M059J (cell line): ENCODE measurements around the gene MAGEC2. TPM values are rescaled to one million over a fixed set of nuclear protein-coding genes. Genes with fewer than 3 reads are reported as not detected.

Experiments used
- DNase-seq: peaks from one replicate; pipeline ENCODE4 v3.0.0-alpha.2; 2012; ENCODE audit warnings: low read depth
- total RNA-seq: library from RNA; depleted of rRNA; stranded (reverse); fragments of >200 nt; shearing (Covaris generic); gene quantifications from 2 replicates; pipeline ENCODE4 v1.2.3, GENCODE V29; 2014; rRNA removed

The MAGEC2 gene, protein sequence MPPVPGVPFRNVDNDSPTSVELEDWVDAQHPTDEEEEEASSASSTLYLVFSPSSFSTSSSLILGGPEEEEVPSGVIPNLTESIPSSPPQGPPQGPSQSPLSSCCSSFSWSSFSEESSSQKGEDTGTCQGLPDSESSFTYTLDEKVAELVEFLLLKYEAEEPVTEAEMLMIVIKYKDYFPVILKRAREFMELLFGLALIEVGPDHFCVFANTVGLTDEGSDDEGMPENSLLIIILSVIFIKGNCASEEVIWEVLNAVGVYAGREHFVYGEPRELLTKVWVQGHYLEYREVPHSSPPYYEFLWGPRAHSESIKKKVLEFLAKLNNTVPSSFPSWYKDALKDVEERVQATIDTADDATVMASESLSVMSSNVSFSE
- 70.6 and 77.9 TPM in 2 replicates for total RNA-seq

DNA sequence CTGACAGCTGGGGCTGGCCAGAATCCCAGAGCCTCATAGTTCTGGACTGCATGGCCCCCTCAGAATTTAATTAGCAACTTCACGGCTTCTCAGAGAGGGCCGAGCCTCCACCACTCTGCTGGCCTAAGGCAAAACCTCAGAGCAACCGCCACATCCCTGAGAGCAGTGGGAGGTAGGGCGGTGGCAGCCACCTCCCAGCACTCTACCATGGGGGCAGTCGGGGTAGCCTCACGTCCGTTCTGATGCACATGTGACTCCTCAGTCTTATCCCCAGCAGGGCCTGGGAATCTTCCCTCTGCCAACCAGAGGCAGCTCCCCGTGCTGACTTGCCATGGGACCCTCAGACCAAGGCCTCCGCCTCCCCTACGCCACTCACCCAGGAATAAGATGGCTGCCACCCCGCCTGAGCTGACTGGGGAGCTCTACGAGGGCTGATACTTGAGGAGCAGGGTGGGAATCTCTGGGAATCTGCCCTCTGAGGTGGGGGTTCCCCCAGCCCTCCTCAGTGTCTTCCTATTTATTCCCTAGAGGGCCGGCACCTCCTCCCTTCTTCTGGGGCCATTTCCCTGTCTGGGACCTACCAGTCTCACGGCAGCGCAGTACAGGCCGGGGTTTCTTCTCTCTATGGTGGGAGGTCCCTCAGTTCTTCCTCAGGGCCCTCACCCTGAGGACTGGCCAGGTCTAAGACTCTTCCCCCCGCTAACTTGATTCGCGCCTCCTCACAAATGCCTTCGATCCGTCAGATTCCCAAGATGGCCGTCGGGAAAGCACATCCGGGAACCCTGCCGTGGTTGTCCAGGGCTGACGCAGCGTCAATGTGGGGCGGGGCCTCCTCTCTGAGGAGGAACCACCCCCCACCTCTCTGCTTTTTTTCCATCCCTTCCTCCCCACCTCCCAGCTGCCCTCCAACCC lies at the start of gene MAGEC2:
TSS of gene MAGEC2 (minus strand) at position 769 of the 912 bp plus-strand sequence. CDS start 1,303 bp downstream, outside the sequence.
- DNase-seq = peak; percentile 45

DNA sequence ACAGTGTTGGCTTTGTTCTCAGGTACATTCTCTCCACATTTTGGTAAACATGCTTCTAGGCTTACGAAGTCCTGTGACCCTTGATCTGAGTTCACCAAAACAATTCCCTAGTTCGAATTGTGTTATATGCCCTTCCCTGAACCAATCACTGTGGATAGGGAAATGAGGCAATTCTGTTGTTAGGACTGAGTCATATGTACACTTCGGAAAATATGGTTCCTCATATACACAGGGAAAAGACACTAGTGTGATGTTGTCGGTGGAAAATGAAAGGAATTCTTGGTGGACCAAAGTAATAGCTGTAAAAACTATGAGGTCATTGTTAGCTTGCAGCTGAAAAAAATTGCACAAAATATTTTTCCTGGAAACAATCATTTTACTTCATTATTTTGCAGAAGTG lies 46.6 kb upstream of the MAGEC2 start:
- DNase-seq = peak; percentile 25

DNA sequence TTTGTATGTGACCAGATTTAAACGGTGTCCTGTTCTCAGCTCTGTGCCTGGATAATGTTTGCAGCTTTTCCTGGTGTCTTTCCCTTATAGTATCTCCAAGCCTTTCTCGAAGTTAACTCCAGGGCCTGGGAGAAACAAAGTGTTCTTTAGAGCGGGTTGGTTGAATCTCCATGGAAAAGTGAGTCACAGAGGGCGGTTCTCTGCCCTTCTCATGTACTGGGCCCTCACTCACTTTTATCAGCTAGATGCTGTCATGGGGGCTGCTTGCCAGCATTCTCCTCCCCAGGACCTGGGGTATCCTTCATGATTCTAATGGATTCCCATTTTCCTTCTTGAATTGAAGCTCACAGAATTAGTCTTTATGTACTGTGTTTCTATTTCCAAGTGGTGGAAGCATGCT lies 46.1 kb upstream of the MAGEC2 start:
- DNase-seq = peak; percentile 4

DNA sequence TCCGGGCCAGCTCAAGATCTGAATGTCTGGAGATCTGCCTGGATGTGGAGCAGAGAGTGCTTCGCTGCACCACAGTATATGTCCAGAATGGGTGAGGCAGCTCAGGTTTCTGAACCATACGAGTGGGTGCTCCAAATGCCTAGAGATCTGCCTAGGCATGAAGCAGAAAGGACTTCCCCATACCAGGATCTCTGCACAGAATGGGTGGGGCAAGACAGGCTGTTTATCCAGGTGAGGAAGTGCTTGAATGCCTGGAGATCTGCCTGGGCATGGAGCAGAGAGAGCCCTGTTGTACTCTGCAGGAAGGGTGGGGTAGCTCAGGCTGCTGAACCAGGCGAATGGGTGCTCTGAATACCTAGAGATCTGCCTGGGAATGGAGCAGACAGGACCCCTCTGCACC lies 45.4 kb upstream of the MAGEC2 start:
- DNase-seq = no peak

DNA sequence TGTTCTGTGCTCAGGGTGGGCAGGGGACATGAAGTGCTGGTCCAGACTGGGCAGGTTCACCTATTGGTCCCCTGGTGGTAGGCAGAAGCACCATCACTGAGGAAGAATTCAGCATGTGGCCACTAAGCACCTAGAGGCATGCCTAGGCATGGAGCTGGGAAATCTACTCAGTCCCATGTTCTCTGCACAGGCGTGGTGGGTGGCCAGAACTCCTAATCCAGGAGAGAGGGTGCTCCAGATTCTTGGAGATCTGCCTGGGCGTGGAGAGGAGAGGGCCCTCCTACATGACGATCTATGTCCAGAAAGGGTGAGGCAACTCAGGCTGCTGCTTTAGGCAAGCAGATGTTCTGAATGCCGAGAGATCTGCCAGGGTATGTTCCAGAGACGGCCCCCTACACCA lies 44.6 kb upstream of the MAGEC2 start:
- DNase-seq = no peak

DNA sequence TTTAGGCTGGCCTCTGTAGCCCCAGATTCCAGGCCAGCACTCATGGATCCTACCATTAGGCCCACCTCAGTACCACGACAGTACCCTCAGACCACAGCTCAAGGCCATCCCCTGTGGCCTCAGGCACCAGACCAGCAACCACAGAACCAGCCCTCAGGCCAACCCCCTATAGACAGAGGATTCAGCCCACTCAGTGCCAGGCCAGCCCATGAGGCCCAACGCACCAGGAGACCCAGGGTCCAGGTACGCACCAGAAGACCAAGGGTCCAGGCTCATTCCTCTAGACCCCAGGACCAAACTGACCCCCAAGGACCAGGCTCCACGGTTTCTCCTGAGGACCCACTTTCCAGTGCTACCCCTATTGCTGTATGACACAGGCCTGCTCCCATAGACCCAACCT lies 39.5 kb upstream of the MAGEC2 start:
- no peak for DNase-seq

DNA sequence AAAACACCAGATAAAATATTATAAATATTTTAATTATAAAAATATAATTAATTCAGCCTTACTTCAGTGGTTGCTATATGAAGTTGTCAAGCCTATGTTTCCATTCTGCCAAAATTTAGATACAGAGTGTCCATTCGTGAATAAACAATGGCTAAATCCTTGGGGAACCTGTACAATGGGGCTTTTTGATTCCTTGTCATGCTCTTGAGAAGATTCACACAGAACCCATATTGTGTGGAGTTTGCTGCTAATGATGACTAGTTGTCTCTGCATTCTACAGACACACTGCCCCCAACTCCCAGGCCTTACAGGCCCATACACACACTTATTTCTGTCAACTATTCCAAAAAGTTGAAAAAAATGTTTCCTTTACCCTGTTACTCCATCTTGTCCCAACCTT lies 33.4 kb upstream of the MAGEC2 start:
- DNase-seq = no peak

DNA sequence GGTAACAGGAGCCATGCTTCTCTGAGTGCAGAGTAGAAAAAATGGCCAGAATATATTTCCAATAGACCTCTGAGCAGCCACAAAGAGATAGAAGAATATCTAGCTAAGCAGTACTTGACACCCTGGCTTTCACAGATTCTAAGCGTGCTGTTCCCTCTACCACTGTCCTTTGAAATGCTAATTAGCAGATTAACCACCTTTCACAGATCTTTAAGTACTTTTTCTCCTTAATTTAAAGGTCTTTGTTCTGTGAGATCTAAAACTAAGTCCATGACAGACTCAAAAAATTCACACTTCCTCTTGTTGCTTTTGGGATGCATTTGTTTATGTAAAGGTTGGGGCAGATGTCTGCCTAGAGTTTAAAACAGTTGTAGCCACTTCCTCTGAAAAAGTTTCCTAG lies 28.3 kb upstream of the MAGEC2 start:
- DNase-seq = no peak

DNA sequence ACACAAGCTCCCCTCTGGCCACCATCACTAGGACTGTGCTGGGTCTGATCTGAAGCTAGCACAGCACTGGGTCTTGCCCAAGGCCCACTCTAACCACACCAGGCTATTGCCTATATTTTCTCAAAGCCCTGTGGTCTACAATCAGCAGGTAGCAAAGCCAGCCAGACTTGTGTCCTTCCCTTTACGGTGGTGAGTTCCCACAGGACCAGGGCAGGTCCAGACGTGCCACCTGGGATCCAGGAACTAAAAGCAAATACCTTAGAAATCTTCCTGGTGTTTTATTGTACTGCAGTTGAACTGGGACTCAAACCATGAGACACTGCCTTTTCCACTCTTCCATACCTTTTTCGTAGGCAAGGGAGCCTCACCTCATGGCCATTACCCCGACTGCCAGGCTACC lies 9.0 kb upstream of the MAGEC2 start:
- DNase-seq = no peak

DNA sequence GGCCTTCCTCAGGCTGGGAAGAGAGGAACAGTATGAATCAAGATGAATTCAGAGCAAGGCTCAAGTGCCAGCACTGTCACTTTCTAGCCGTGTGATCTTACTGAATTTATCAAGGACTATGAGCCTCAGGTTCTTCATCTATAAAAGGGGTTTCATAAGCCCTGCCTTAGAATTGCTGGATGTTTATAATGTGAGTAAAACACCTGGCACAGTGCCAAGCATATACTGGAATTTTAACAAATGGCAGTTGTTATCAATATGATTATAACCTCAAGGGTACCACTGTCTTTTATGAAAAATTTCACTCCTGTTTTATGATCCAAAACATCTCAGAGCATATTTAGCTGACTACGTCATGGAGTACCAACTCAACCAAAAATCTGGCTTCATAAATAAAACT lies 4.0 kb downstream of the MAGEC2 start:
- DNase-seq = no peak

DNA sequence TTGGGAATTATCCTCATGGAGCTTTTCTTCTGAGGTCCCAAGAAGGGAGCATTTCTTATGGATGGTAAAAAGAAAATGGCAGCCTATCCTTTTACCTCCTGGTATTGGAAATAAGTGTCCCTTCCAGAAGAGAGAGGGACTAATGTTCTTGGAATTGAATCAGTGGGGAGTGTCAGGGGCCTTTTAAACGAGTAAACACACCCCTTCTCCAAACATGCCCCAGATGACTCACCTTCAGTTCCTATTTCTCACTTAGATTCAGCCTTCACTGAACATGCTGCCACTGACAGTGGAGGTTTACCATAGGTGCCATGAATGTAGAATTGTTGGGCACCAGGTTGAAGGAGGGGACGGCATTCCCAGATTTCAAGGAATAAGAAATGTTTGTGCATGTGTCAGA lies 19.0 kb downstream of the MAGEC2 start:
- DNase-seq = no peak

DNA sequence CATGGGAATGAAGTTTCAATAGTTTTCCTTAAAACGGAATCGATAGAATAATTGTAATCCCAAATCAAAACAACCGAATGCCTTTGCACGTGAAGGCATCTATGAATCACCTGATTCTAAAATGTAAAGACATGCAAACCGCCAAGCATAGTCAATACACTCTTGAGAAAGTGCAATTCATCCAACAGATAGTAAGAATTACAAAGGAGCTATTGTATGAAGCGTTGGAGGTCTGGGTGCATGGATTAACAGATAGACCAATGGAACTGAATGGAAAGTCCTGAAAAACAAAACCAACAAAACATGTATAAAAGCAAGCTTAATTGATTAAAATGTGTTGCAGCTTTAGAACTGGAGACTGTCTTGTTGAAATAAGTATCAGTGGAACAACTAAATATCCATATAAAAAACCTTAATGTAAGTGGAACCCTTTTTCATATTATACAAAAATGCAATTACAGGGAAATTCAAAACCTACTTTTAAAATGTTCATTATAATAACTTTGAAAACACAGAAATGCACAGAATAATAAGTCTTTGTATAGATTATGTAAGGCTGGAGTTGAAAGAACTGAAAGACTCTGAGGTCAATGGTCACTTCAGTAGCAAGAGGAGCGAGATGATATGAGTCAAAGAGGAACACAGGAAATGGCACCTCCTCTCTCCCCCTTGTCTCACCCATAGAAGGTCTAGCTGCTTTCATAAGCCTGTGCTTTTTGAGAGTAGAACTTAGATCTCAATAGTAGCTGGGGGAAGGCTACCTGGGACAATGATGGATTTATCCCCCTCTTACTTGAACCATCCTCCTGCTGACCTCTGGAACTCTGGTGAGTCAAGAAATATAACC lies 20.1 kb downstream of the MAGEC2 start:
- DNase-seq = no peak

DNA sequence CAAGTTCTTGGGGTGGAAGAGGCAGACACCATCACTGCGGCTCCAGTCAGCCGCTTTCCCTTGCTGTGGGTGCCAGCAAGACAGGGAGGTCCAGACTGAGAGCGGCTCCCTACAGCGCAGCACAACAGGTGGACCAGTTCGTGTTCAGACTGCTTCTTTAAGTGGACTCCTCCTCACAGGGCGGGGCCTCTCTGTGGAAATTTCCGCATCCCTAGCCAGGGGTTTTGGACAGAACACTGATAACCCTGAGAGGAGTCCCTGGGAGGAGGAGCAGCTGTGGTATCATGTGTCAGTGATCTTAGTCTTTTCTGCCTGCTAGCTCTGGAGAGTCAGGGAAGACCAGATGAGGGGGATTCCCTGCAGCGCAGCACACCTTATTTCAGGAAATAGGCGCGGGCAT lies 48.5 kb downstream of the MAGEC2 start:
- DNase-seq = peak; percentile 6
